ENCODE results near the gene ANKMY1.

- no peak for TF ChIP-seq EZH2 (IDR thresholded peaks at IDR 0.05; ENCODE audit: borderline replicate concordance, low read length)
- no peak for TF ChIP-seq CTCF (conservative IDR thresholded peaks at IDR 0.05 in 1 of 2, IDR thresholded peaks at IDR 0.05 in 1 of 2; ENCODE audit: extremely low read depth in 1 of 2, insufficient read depth in 1 of 2, low read depth in 1 of 2, low read length in 2 of 2)
Observed at GRCh38 chr2:240520130-240520973, 37.4 kb downstream of the ANKMY1 start.

All from mammary epithelial cell (primary cell).